ENCODE measurements around the gene CCDC160.
"Not testable (repeated sequence)": the region's sequence is repeated elsewhere in the genome, so short reads cannot be mapped to it uniquely, and the experiment has no call there.

CCDC160 gene

GRCh38 chrX:134236626-134237614, at the start of gene CCDC160:
TSS of gene CCDC160 (plus strand) at chrX:134237182. CDS start at chrX:134244801, 7,619 bp downstream.
- peak; percentile 2 for DNase-seq

- DNase-seq, result no peak
Measured at GRCh38 chrX:134191281-134191680, 45.7 kb upstream of the CCDC160 start.

- no peak for DNase-seq
Measured at GRCh38 chrX:134194915-134195314, 42.1 kb upstream of the CCDC160 start.

GRCh38 chrX:134202561-134202960, 34.4 kb upstream of the CCDC160 start:
- DNase-seq, result no peak

- no peak for DNase-seq
Measured at GRCh38 chrX:134206221-134206620, 30.8 kb upstream of the CCDC160 start.

- no peak for DNase-seq
Measured at GRCh38 chrX:134210465-134210864, 26.5 kb upstream of the CCDC160 start.

- DNase-seq, result no peak
Measured at GRCh38 chrX:134235236-134235635, 1.7 kb upstream of the CCDC160 start.

GRCh38 chrX:134238144-134238543, 1.2 kb downstream of the CCDC160 start:
- not testable (repeated sequence) for DNase-seq

GRCh38 chrX:134239016-134239415, 2.0 kb downstream of the CCDC160 start:
- no peak for DNase-seq

- no peak for DNase-seq
Measured at GRCh38 chrX:134240209-134240608, 3.2 kb downstream of the CCDC160 start.

GRCh38 chrX:134241960-134242619, 5.1 kb downstream of the CCDC160 start:
- DNase-seq, result no peak

- no peak for DNase-seq
Measured at GRCh38 chrX:134244043-134244442, 7.1 kb downstream of the CCDC160 start.

GRCh38 chrX:134246282-134246681, 9.3 kb downstream of the CCDC160 start:
- DNase-seq, result no peak

GRCh38 chrX:134247492-134247891, 10.5 kb downstream of the CCDC160 start:
- DNase-seq, result no peak

- DNase-seq, result no peak
Measured at GRCh38 chrX:134249241-134249640, 12.3 kb downstream of the CCDC160 start.

GRCh38 chrX:134251241-134251640, 14.3 kb downstream of the CCDC160 start:
- DNase-seq, result no peak

GRCh38 chrX:134254511-134254910, 17.5 kb downstream of the CCDC160 start:
- no peak for DNase-seq

GRCh38 chrX:134255555-134255954, 18.6 kb downstream of the CCDC160 start:
- DNase-seq, result no peak

- DNase-seq, result no peak
Measured at GRCh38 chrX:134256684-134257083, 19.7 kb downstream of the CCDC160 start.

GRCh38 chrX:134258202-134258601, 21.2 kb downstream of the CCDC160 start:
- DNase-seq, result no peak

- not testable (repeated sequence) for DNase-seq
Measured at GRCh38 chrX:134285934-134286333, 49.0 kb downstream of the CCDC160 start.

GRCh38 chrX:134287346-134287745, 50.4 kb downstream of the CCDC160 start:
- no peak for DNase-seq

GRCh38 chrX:134294548-134294947, 57.6 kb downstream of the CCDC160 start:
- DNase-seq, result no peak
